Stimulated activated memory B cell treated with anti-CD40 and anti-IgM and Interleukin-4, amounts not matched to agents 10 μg/mL and 1 μg/mL and 100 μg/mL, for 72 hours (primary cell): ENCODE data around the gene BTBD2.
"Not testable (repeated sequence)": the region's sequence is repeated elsewhere in the genome, so short reads cannot be mapped to it uniquely, and the experiment has no call there.

Experiments
- ATAC-seq: fragments of 150-1000 bp; cut with Tn5 transposase; 2 replicates; pipeline ENCODE4 v1.10.0; 2021
- H3K27ac Mint-ChIP-seq: one replicate; pipeline ENCODE4 v1.8.0; 2022; ENCODE audit warnings: mild to moderate bottlenecking, mixed read lengths
- H3K27me3 Mint-ChIP-seq: one replicate; pipeline ENCODE4 v1.8.0; 2022; ENCODE audit warnings: mixed read lengths
- H3K36me3 Mint-ChIP-seq: one replicate; pipeline ENCODE4 v1.8.0; 2022; ENCODE audit warnings: mixed read lengths
- H3K4me1 Mint-ChIP-seq: one replicate; pipeline ENCODE4 v1.8.0; 2022; ENCODE audit warnings: mixed read lengths
- H3K4me3 Mint-ChIP-seq: one replicate; pipeline ENCODE4 v1.8.0; 2022; ENCODE audit warnings: mild to moderate bottlenecking, moderate library complexity, mixed read lengths
- H3K9me3 Mint-ChIP-seq: one replicate; pipeline ENCODE4 v1.8.0; 2022; ENCODE audit warnings: mixed read lengths

BTBD2 gene

GRCh38 chr19:1990230-1991017, 25.1 kb downstream of the BTBD2 start:
- Mint-ChIP-seq H3K27me3 (no peaks in the 10 kb centered on the region), H3K27ac (no peak overlapping the region), H3K36me3 (peaks cover 37% of the 10 kb centered on the region), H3K4me1 (no peaks in the 10 kb centered on the region), H3K9me3 (no peaks in the 10 kb centered on the region), H3K4me3 (no peak overlapping the region)
- no peak for ATAC-seq

- H3K9me3 Mint-ChIP-seq, result no peaks in the 10 kb centered on the region
Observed at GRCh38 chr19:1989513-1990229, 25.8 kb downstream of the BTBD2 start.

GRCh38 chr19:1988464-1988863, 27.1 kb downstream of the BTBD2 start:
- not testable (repeated sequence) for H3K9me3 Mint-ChIP-seq, H3K4me1 Mint-ChIP-seq, H3K4me3 Mint-ChIP-seq, H3K27ac Mint-ChIP-seq, H3K27me3 Mint-ChIP-seq, ATAC-seq
- peaks cover 46% of the 10 kb centered on the region for H3K36me3 Mint-ChIP-seq

More at GRCh38 chr19:1989513-1990229, 25.8 kb downstream of the BTBD2 start:
- Mint-ChIP-seq H3K4me1 (no peaks in the 10 kb centered on the region), H3K4me3 (no peak overlapping the region), H3K27me3 (no peaks in the 10 kb centered on the region), H3K36me3 (peaks cover 43% of the 10 kb centered on the region), H3K27ac (no peak overlapping the region)
- no peak for ATAC-seq

GRCh38 chr19:1987197-1988187, 28.0 kb downstream of the BTBD2 start:
- Mint-ChIP-seq H3K27ac (no peak overlapping the region), H3K27me3 (no peaks in the 10 kb centered on the region), H3K4me3 (no peak overlapping the region), H3K36me3 (peaks cover 49% of the 10 kb centered on the region), H3K4me1 (no peaks in the 10 kb centered on the region), H3K9me3 (no peaks in the 10 kb centered on the region)
- peak; percentile 10 for ATAC-seq

GRCh38 chr19:1986357-1987162, 29.0 kb downstream of the BTBD2 start:
- peak; percentile 35 for ATAC-seq
- H3K27me3 Mint-ChIP-seq, result no peaks in the 10 kb centered on the region
- no peaks in the 10 kb centered on the region for H3K9me3 Mint-ChIP-seq
- no peak overlapping the region for H3K27ac Mint-ChIP-seq
- no peaks in the 10 kb centered on the region for H3K4me1 Mint-ChIP-seq
- H3K36me3 Mint-ChIP-seq, result peaks cover 53% of the 10 kb centered on the region
- no peak overlapping the region for H3K4me3 Mint-ChIP-seq

- H3K36me3 Mint-ChIP-seq, result peaks cover 58% of the 10 kb centered on the region
Observed at GRCh38 chr19:1985588-1986356, 29.7 kb downstream of the BTBD2 start.

GRCh38 chr19:1984357-1984756, 31.2 kb downstream of the BTBD2 start:
- Mint-ChIP-seq H3K4me1 (no peaks in the 10 kb centered on the region), H3K9me3 (no peaks in the 10 kb centered on the region), H3K36me3 (peaks cover 55% of the 10 kb centered on the region), H3K4me3 (no peak overlapping the region), H3K27me3 (no peaks in the 10 kb centered on the region), H3K27ac (no peak overlapping the region)
- ATAC-seq, result no peak

More at GRCh38 chr19:1985588-1986356, 29.7 kb downstream of the BTBD2 start:
- ATAC-seq, result peak; percentile 18
- H3K27ac Mint-ChIP-seq, result no peak overlapping the region
- no peaks in the 10 kb centered on the region for H3K4me1 Mint-ChIP-seq
- no peaks in the 10 kb centered on the region for H3K9me3 Mint-ChIP-seq
- H3K4me3 Mint-ChIP-seq, result no peak overlapping the region
- H3K27me3 Mint-ChIP-seq, result no peaks in the 10 kb centered on the region

- Mint-ChIP-seq H3K27ac (no peak overlapping the region), H3K36me3 (peaks cover 44% of the 10 kb centered on the region)
Observed at GRCh38 chr19:1981253-1981652, 34.3 kb downstream of the BTBD2 start.

GRCh38 chr19:1980809-1981181, 34.7 kb downstream of the BTBD2 start:
- Mint-ChIP-seq H3K4me1 (no peaks in the 10 kb centered on the region), H3K9me3 (no peaks in the 10 kb centered on the region), H3K27ac (no peak overlapping the region), H3K27me3 (no peaks in the 10 kb centered on the region), H3K4me3 (no peak overlapping the region), H3K36me3 (peaks cover 39% of the 10 kb centered on the region)
- no peak for ATAC-seq

More at GRCh38 chr19:1981253-1981652, 34.3 kb downstream of the BTBD2 start:
- Mint-ChIP-seq H3K27me3 (no peaks in the 10 kb centered on the region), H3K4me3 (no peak overlapping the region), H3K9me3 (no peaks in the 10 kb centered on the region), H3K4me1 (no peaks in the 10 kb centered on the region)
- no peak for ATAC-seq

- H3K27me3 Mint-ChIP-seq, result no peaks in the 10 kb centered on the region
- H3K36me3 Mint-ChIP-seq, result peaks cover 38% of the 10 kb centered on the region
- no peak overlapping the region for H3K4me3 Mint-ChIP-seq
- H3K27ac Mint-ChIP-seq, result no peak overlapping the region
- no peak for ATAC-seq
- H3K4me1 Mint-ChIP-seq, result no peaks in the 10 kb centered on the region
- no peaks in the 10 kb centered on the region for H3K9me3 Mint-ChIP-seq
Observed at GRCh38 chr19:1980091-1980808, 35.3 kb downstream of the BTBD2 start.

- Mint-ChIP-seq H3K27me3 (no peaks in the 10 kb centered on the region), H3K9me3 (no peaks in the 10 kb centered on the region), H3K4me1 (no peaks in the 10 kb centered on the region), H3K27ac (no peak overlapping the region), H3K36me3 (peaks cover 37% of the 10 kb centered on the region), H3K4me3 (no peak overlapping the region)
- ATAC-seq, result peak; percentile 22
Observed at GRCh38 chr19:1979642-1980041, 35.9 kb downstream of the BTBD2 start.

- no peak overlapping the region for H3K27ac Mint-ChIP-seq
- H3K9me3 Mint-ChIP-seq, result no peaks in the 10 kb centered on the region
- no peaks in the 10 kb centered on the region for H3K27me3 Mint-ChIP-seq
- H3K4me1 Mint-ChIP-seq, result peaks cover 3% of the 10 kb centered on the region
- ATAC-seq, result no peak
- H3K36me3 Mint-ChIP-seq, result peaks cover 36% of the 10 kb centered on the region
- H3K4me3 Mint-ChIP-seq, result no peak overlapping the region
Observed at GRCh38 chr19:1979017-1979416, 36.5 kb downstream of the BTBD2 start.

- H3K36me3 Mint-ChIP-seq, result peaks cover 36% of the 10 kb centered on the region
- peaks cover 9% of the 10 kb centered on the region for H3K4me1 Mint-ChIP-seq
- peak; percentile 31 for ATAC-seq
- no peaks in the 10 kb centered on the region for H3K9me3 Mint-ChIP-seq
- H3K4me3 Mint-ChIP-seq, result no peak overlapping the region
- H3K27ac Mint-ChIP-seq, result no peak overlapping the region
- H3K27me3 Mint-ChIP-seq, result no peaks in the 10 kb centered on the region
Observed at GRCh38 chr19:1978346-1978894, 37.1 kb downstream of the BTBD2 start.
